H1 (cell line): ENCODE measurements around the gene MLN. TPM values are rescaled to one million over a fixed set of nuclear protein-coding genes. Genes with fewer than 3 reads are reported as not detected.

ENCODE experiments used
- CTCF ChIA-PET: fragments of 300-600 bp; sonication (Branson Sonifier 250); formaldehyde crosslinking; loops from one replicate; lab custom pipeline; 2021; ENCODE audit not compliant: partially characterized antibody; lab: Charles Lee
- POLR2A ChIA-PET: fragments of 300-600 bp; sonication (Branson Sonifier 250); formaldehyde crosslinking; loops from one replicate; lab custom pipeline; 2021; ENCODE audit warnings: inconsistent platforms; ENCODE audit not compliant: partially characterized antibody; lab: Charles Lee
- DNase-seq, 2 experiments: peaks; one replicate each; pipeline versions ENCODE4 v3.0.0 to v3.0.0-alpha.2; 2010 to 2022; ENCODE audit warnings: low spot score in 2 of 2, low read depth in 1 of 2, mixed read lengths in 1 of 2
- FAIRE-seq: peaks from 2 replicates; lab custom pipeline; 2011; peaks lifted over from hg19 to GRCh38; lab: Jason Lieb, UNC
- H2AFZ ChIP-seq: 2 replicates; pipeline ENCODE4 v1.8.1; 2012; ENCODE audit warnings: low read length, inconsistent platforms
- H2AK5ac ChIP-seq: 2 replicates; pipeline ENCODE4 v1.6.1; 2013; ENCODE audit warnings: low read depth, low read length
- H2BK120ac ChIP-seq: replicated peaks from 2 replicates; pipeline ENCODE3; 2013; ENCODE audit warnings: low read depth, low read length, inconsistent platforms
- H2BK12ac ChIP-seq: 2 replicates; pipeline ENCODE4 v1.6.1; 2013; ENCODE audit warnings: low read depth, low read length
- H2BK15ac ChIP-seq: 2 replicates; pipeline ENCODE4 v1.6.1; 2013; ENCODE audit warnings: low read length
- H2BK20ac ChIP-seq: 2 replicates; pipeline ENCODE4 v1.6.1; 2013; ENCODE audit warnings: low read length
- H2BK5ac ChIP-seq: 2 replicates; pipeline ENCODE4 v1.6.1; 2013; ENCODE audit warnings: low read depth, low read length
- H3K14ac ChIP-seq: 2 replicates; pipeline ENCODE4 v1.6.1; 2013; ENCODE audit warnings: inconsistent platforms; ENCODE audit not compliant: insufficient read length
- H3K18ac ChIP-seq: 2 replicates; pipeline ENCODE4 v1.6.1; 2013; ENCODE audit warnings: low read length; ENCODE audit errors: extremely low read depth
- H3K23ac ChIP-seq: 2 replicates; pipeline ENCODE4 v1.6.1; 2013; ENCODE audit warnings: inconsistent platforms; ENCODE audit not compliant: insufficient read length
- H3K23me2 ChIP-seq: 2 replicates; pipeline ENCODE4 v1.6.1; 2013; ENCODE audit warnings: low read depth, low read length
- H3K27ac ChIP-seq: 2 replicates; pipeline ENCODE4 v1.6.1; 2011; ENCODE audit warnings: low read depth, low read length, inconsistent platforms
- H3K27me3 ChIP-seq, 4 experiments: replicated peaks in 1 of 4; 1 replicate in 1 of 4; 2 replicates in 3 of 4; pipeline versions ENCODE4 v1.6.1 to v1.8.1; 2011 to 2013; ENCODE audit warnings: low read length in 3 of 4, mild to moderate bottlenecking in 3 of 4, inconsistent platforms in 2 of 4, mixed read lengths in 2 of 4, moderate library complexity in 1 of 4; ENCODE audit not compliant: control insufficient read depth in 3 of 4, insufficient read depth in 3 of 4; ENCODE audit errors: extremely low read depth in 1 of 4
- H3K36me3 ChIP-seq, 4 experiments: 2 replicates each; pipeline versions ENCODE4 v1.6.1 to v1.8.1; 2011 to 2013; ENCODE audit warnings: mild to moderate bottlenecking in 4 of 4, low read length in 3 of 4, moderate library complexity in 2 of 4, control low read depth in 1 of 4, inconsistent platforms in 1 of 4; ENCODE audit not compliant: insufficient read depth in 4 of 4, control insufficient read depth in 2 of 4
- H3K4ac ChIP-seq: replicated peaks from 2 replicates; pipeline ENCODE3; 2013; ENCODE audit warnings: low read length, low read depth, mixed read lengths, inconsistent platforms; ENCODE audit not compliant: insufficient read length
- H3K4me1 ChIP-seq, 4 experiments: replicated peaks in 1 of 4; 1 replicate in 1 of 4; 2 replicates in 3 of 4; pipeline versions ENCODE4 v1.6.1 to v1.8.1; 2011 to 2013; ENCODE audit warnings: low read length in 3 of 4, inconsistent platforms in 2 of 4, mixed read lengths in 1 of 4; ENCODE audit not compliant: insufficient read depth in 4 of 4, control insufficient read depth in 3 of 4
- H3K4me2 ChIP-seq, 2 experiments: 2 replicates each; pipeline versions ENCODE4 v1.6.1 to v1.8.1; 2011 to 2013; ENCODE audit warnings: low read depth in 2 of 2, low read length in 2 of 2, control low read depth in 1 of 2, inconsistent platforms in 1 of 2, mild to moderate bottlenecking in 1 of 2; ENCODE audit not compliant: insufficient read depth in 1 of 2
- H3K4me3 ChIP-seq, 4 experiments: fragments of 200-600, 300-600 bp in 1 of 4; sonication (generic), shearing (Covaris generic), sonication (Bioruptor Twin) in 1 of 4; 2 replicates each; pipeline versions ENCODE4 v1.5.1 to v1.8.1; 2011 to 2016; ENCODE audit warnings: low read length in 4 of 4, low read depth in 3 of 4, control low read depth in 2 of 4, inconsistent platforms in 2 of 4, mild to moderate bottlenecking in 2 of 4, mixed read lengths in 1 of 4, moderate library complexity in 1 of 4; ENCODE audit not compliant: insufficient read depth in 2 of 4; ENCODE audit errors: extremely low read depth in 1 of 4
- H3K56ac ChIP-seq: replicated peaks from 2 replicates; pipeline ENCODE3; 2013; ENCODE audit warnings: low read depth, mild to moderate bottlenecking, mixed read lengths, low read length, inconsistent platforms; ENCODE audit not compliant: insufficient read length
- H3K79me1 ChIP-seq: 2 replicates; pipeline ENCODE4 v1.6.1; 2013; ENCODE audit warnings: low read depth, low read length, control low read depth
- H3K79me2 ChIP-seq, 2 experiments: 2 replicates each; pipeline versions ENCODE4 v1.6.1 to v1.8.1; 2012 to 2013; ENCODE audit warnings: low read length in 2 of 2, mild to moderate bottlenecking in 2 of 2, inconsistent platforms in 1 of 2; ENCODE audit not compliant: insufficient read depth in 2 of 2, control insufficient read depth in 1 of 2
- H3K9ac ChIP-seq, 4 experiments: replicated peaks in 1 of 4; 1 replicate in 1 of 4; 2 replicates in 3 of 4; pipeline versions ENCODE4 v1.6.1 to v1.8.1; 2011 to 2013; ENCODE audit warnings: low read depth in 3 of 4, low read length in 3 of 4, control low read depth in 2 of 4, mild to moderate bottlenecking in 2 of 4, moderate library complexity in 2 of 4, inconsistent platforms in 1 of 4; ENCODE audit errors: extremely low read depth in 1 of 4
- H3K9me3 ChIP-seq, 2 experiments: 2 replicates each; pipeline versions ENCODE4 v1.6.1 to v1.8.1; 2012 to 2013; ENCODE audit warnings: mild to moderate bottlenecking in 2 of 2, moderate library complexity in 2 of 2, control low read depth in 1 of 2, inconsistent platforms in 1 of 2, low read depth in 1 of 2, low read length in 1 of 2, mixed read lengths in 1 of 2; ENCODE audit not compliant: insufficient read depth in 2 of 2
- H4K20me1 ChIP-seq, 2 experiments: replicated peaks in 1 of 2; 2 replicates each; pipeline versions ENCODE3 to v1.8.1; 2011 to 2013; ENCODE audit warnings: inconsistent platforms in 2 of 2, low read length in 2 of 2, mild to moderate bottlenecking in 1 of 2; ENCODE audit not compliant: insufficient read depth in 2 of 2, control insufficient read depth in 1 of 2
- H4K5ac ChIP-seq: 2 replicates; pipeline ENCODE4 v1.6.1; 2013; ENCODE audit warnings: low read length, low read depth, mixed read lengths, inconsistent platforms; ENCODE audit not compliant: insufficient read length
- H4K8ac ChIP-seq: 2 replicates; pipeline ENCODE4 v1.8.0; 2013; ENCODE audit warnings: mild to moderate bottlenecking, moderate library complexity, low read length, inconsistent platforms; ENCODE audit not compliant: insufficient read depth; ENCODE audit errors: extremely low read depth
- H4K91ac ChIP-seq: replicated peaks from 2 replicates; pipeline ENCODE3; 2013; ENCODE audit warnings: low read length, mixed read lengths, inconsistent platforms; ENCODE audit not compliant: insufficient read length
- ASH2L ChIP-seq: fragments of 200-600, 300-600 bp; sonication (generic); IDR thresholded peaks from one replicate; pipeline ENCODE4 v1.7.1; 2017; ENCODE audit warnings: low read length
- CTBP2 ChIP-seq: IDR thresholded peaks from 2 replicates; pipeline ENCODE4 v1.7.0; 2011; ENCODE audit warnings: borderline replicate concordance, mild to moderate bottlenecking, moderate library complexity, mixed read lengths, low read length; ENCODE audit not compliant: insufficient read depth, insufficient read length
- KDM5A ChIP-seq: fragments of 200-600 bp; IDR thresholded peaks from 2 replicates; pipeline ENCODE4 v1.7.1; 2012; ENCODE audit warnings: mild to moderate bottlenecking, low read length, inconsistent platforms, mixed read lengths
- MAFK ChIP-seq: IDR thresholded peaks from 2 replicates; pipeline ENCODE4 v1.6.1; 2012; ENCODE audit warnings: low read depth, mild to moderate bottlenecking, improper control_type of control experiment, low read length
- RAD21 ChIP-seq, 2 experiments: IDR thresholded peaks in 1 of 2; conservative IDR thresholded peaks in 1 of 2; 2 replicates each; pipeline ENCODE4 v1.6.1; 2011; ENCODE audit warnings: low read depth in 2 of 2, low read length in 2 of 2, improper control_type of control experiment in 1 of 2, inconsistent platforms in 1 of 2, mild to moderate bottlenecking in 1 of 2, moderate library complexity in 1 of 2
- RFX5 ChIP-seq: IDR thresholded peaks from 2 replicates; pipeline ENCODE4 v1.6.1; 2011; ENCODE audit warnings: low read depth, low read length, improper control_type of control experiment, borderline replicate concordance
- SIRT6 ChIP-seq: IDR thresholded peaks from one replicate; pipeline ENCODE4 v1.7.1; 2012; ENCODE audit warnings: low read length, inconsistent platforms
- SP4 ChIP-seq: IDR thresholded peaks from 2 replicates; pipeline ENCODE4 v1.6.1; 2012; ENCODE audit warnings: low read length, inconsistent platforms
- SRF ChIP-seq: IDR thresholded peaks from 2 replicates; pipeline ENCODE4 v1.6.1; 2011; ENCODE audit warnings: mild to moderate bottlenecking, low read depth, low read length, moderate library complexity
- TAF7 ChIP-seq: optimal IDR thresholded peaks from 2 replicates; pipeline ENCODE3; 2011; ENCODE audit warnings: low read depth, mild to moderate bottlenecking, inconsistent platforms, low read length, moderate library complexity, borderline replicate concordance
- ZNF274 ChIP-seq: IDR thresholded peaks from 2 replicates; pipeline ENCODE4 v1.7.0; 2012; ENCODE audit warnings: low read length, borderline replicate concordance; ENCODE audit errors: extremely low read depth
- WGBS, 2 experiments: shearing (Covaris generic) in 1 of 2; methylation state at CpG; one replicate each; pipeline versions ENCODE4 v1.1.6 to v1.1.7; 2013 to 2015; ENCODE audit warnings: low lambda C conversion rate in 2 of 2, mixed read lengths in 2 of 2, inconsistent platforms in 1 of 2, low coverage in 1 of 2, missing lambda C conversion rate in 1 of 2; ENCODE audit not compliant: insufficient replicate concordance in 2 of 2, insufficient coverage in 1 of 2, insufficient read length in 1 of 2; ENCODE audit errors: extremely low coverage in 1 of 2, missing lambda C conversion rate in 1 of 2; 5-methylcytosine and 5-hydroxymethylcytosine counted together
- polyA plus RNA-seq, 7 experiments: library from polyadenylated mRNA; depleted of rRNA in 3 of 7; stranded (reverse) in 5 of 7; unstranded in 2 of 7; fragments of >200 nt in 5 of 7; fragments of 200-250 nt in 2 of 7; gene quantifications; 1 replicate in 5 of 7; 2 replicates in 1 of 7; 4 replicates in 1 of 7; pipeline versions ENCODE4 v1.2.1 to v1.2.3, GENCODE V29; 2011 to 2013; ENCODE audit warnings: missing spikeins in 2 of 7, mixed read lengths in 2 of 7
- total RNA-seq: library from RNA; stranded (reverse); fragmentation: NEBNext Ultra II Directional; extraction: Animal tissue kit (Norgen Biotek cat#: 25700); gene quantifications from 2 replicates; pipeline ENCODE4 v1.2.1, GENCODE V29; 2021

Gene MLN
- total and polyA plus RNA-seq, 2 of the 8 experiments (the other 6 are each of a cell fraction or from before 2014, with no cell fraction given), result not detected

DNA sequence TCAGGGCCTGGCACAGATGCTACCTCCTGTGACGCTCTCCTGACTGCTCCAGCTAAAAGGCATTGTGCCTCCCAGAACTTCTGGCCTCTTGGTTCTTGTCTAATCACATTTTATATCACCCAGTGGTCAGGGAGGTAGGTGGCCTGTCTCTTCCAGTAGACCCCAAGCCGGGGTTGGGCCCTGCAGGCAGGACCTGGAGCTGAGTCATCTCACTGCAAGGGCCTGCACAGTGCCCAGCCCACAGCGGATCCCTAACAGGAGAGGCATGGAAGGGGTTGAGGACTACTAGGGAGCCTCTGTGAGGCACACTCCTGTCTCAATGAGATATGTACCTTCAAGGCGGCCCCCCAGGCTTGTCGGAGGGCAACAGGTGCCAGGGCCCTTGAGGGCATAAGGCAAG is 21.2 kb downstream of the MLN start:
- H3K36me3 ChIP-seq, result peaks cover 19 to 77% (median 36%) of the 10 kb centered on the region in 4 experiments
- CTCF ChIA-PET, result interaction anchor here (0.6 to 8.7 kb wide), 6 partner anchors 12 to 359 kb away, joined by 3 to 105 read pairs (median 18); no protein-coding TSS in a partner anchor
- no peak for FAIRE-seq

More for the DNA sequence above, 21.2 kb downstream of the MLN start:
- peak overlapping the region; percentile 75 for H3K27ac ChIP-seq
- peak overlapping the region; percentile 99 for H2AK5ac ChIP-seq
- H3K23ac ChIP-seq, result no peak overlapping the region
- H3K18ac ChIP-seq, result peak overlapping the region; percentile 91; the same call in 1 of the 2 replicates
- H2BK5ac ChIP-seq, result peak overlapping the region; percentile 99
- H3K14ac ChIP-seq, result no peak overlapping the region
- peak overlapping the region; percentile 99; the same call in 1 of the 2 replicates for H2BK20ac ChIP-seq
- DNase-seq, result no peak
- H2BK15ac ChIP-seq, result peak overlapping the region; percentile 93
- H4K20me1 ChIP-seq, result peaks cover 0 to 2% of the 10 kb centered on the region in 2 experiments
- 88% methylated on average over 5 of the region's 5 CpGs; no CpG with 5 or more reads in 1 of the 2 experiments for WGBS, 2 experiments
- H3K9ac ChIP-seq, result 0 out of 7 replicates have a peak overlapping the region, but pooled peaks of 1 of the 4 experiments have one; percentile 3
- H2BK120ac ChIP-seq, result peak overlapping the region; percentile 82
- H2BK12ac ChIP-seq, result peak overlapping the region; percentile 99
- no peaks in the 10 kb centered on the region for H3K9me3 ChIP-seq
- TF ChIP-seq RFX5 (no peak), SP4 (no peak), TAF7 (no peak), KDM5A (no peak), SRF (no peak), RAD21 (IDR thresholded peaks at IDR 0.05 in 1 of 2, conservative IDR thresholded peaks at IDR 0.05 in 1 of 2; ENCODE audit: low read depth in 2 of 2, low read length in 2 of 2) (no peak), ZNF274 (no peak), SIRT6 (no peak), ASH2L (no peak), MAFK (no peak), CTBP2 (no peak)
- H4K91ac ChIP-seq, result peak overlapping the region; percentile 98
- no peak overlapping the region for H4K8ac ChIP-seq
- H3K79me2 ChIP-seq, result peaks cover 9 to 36% of the 10 kb centered on the region in 2 experiments
- H3K4me1 ChIP-seq, result peaks cover 28 to 67% (median 42%) of the 10 kb centered on the region in 4 experiments
- peaks cover 8% of the 10 kb centered on the region for H3K79me1 ChIP-seq
- no peak overlapping the region for H2AFZ ChIP-seq
- no peaks in the 10 kb centered on the region for H3K23me2 ChIP-seq
- no peak overlapping the region for H4K5ac ChIP-seq
- no peak overlapping the region for H3K4me3 ChIP-seq
- H3K27me3 ChIP-seq, result no peaks in the 10 kb centered on the region
- no peak overlapping the region for H3K56ac ChIP-seq
- H3K4me2 ChIP-seq, result peak overlapping the region; percentile 36 to 49; a peak in 1 of 4 replicates
- H3K4ac ChIP-seq, result peak overlapping the region; percentile 87
- POLR2A ChIA-PET, result interaction anchor here (1.2 to 7.6 kb wide), 5 partner anchors 8 to 93 kb away, joined by 3 to 101 read pairs (median 9); no protein-coding TSS in a partner anchor
